Adrenal gland (tissue), 12 donors: Measurements from ENCODE around the gene PTPRJ. TPM values are rescaled to one million over a fixed set of nuclear protein-coding genes. Genes with fewer than 3 reads are reported as not detected.

Experiments
- DNase-seq, 7 donors: peaks; one replicate each; pipeline ENCODE4 v3.0.0-alpha.2; 2019 to 2020
- H3K27ac ChIP-seq, 5 donors: fragments of 200-600 bp; sonication (generic) in 4 of 5; 1 replicate in 3 of 5; 2 replicates in 2 of 5; pipeline versions ENCODE4 v1.5.1 to v1.8.0; 2016 to 2020; ENCODE audit warnings: mild to moderate bottlenecking in 1 of 5
- H3K27me3 ChIP-seq: fragments of 200-600 bp; 2 replicates; pipeline ENCODE4 v1.8.0; 2021
- H3K36me3 ChIP-seq, 2 donors: fragments of 200-600 bp; replicated peaks in 1 of 2; 1 replicate in 1 of 2; 2 replicates in 1 of 2; pipeline versions ENCODE4 v1.5.1 to v1.8.0; 2018 to 2022
- H3K4me1 ChIP-seq, 2 donors: fragments of 200-600 bp; replicated peaks in 1 of 2; 1 replicate in 1 of 2; 2 replicates in 1 of 2; pipeline versions ENCODE4 v1.5.1 to v1.8.0; 2018 to 2021
- H3K4me3 ChIP-seq, 4 donors: fragments of 200-600 bp; sonication (generic) in 3 of 4; one replicate each; pipeline ENCODE4 v1.5.1; 2016 to 2018
- H3K9me3 ChIP-seq, 3 donors: fragments of 200-600 bp; sonication (generic) in 1 of 3; replicated peaks in 1 of 3; 1 replicate in 2 of 3; 2 replicates in 1 of 3; pipeline versions ENCODE4 v1.5.1 to v1.8.0; 2016 to 2021
- POLR2A ChIP-seq, 2 donors: fragments of 450-650 bp; IDR thresholded peaks; one replicate each; pipeline ENCODE4 v1.6.1; 2017; ENCODE audit warnings: antibody characterized with exemption in 2 of 2, mild to moderate bottlenecking in 2 of 2, moderate library complexity in 1 of 2
- WGBS, 4 donors: extraction: QIAGEN DNeasy Blood & Tissue Kit in 2 of 4; methylation state at CpG; one replicate each; pipeline versions ENCODE4 v1.1.5 to v1.1.7; 2013 to 2017; 5-methylcytosine and 5-hydroxymethylcytosine counted together
- intact Hi-C, 2 donors: fragments of 100-400 bp; cut with DNase I; formaldehyde crosslinking; loops; one replicate each; pipeline versions ENCODE4 v1.14.1 to v1.15.0; 2022 to 2023
- polyA plus RNA-seq, 3 donors: library from polyadenylated mRNA; stranded (reverse); fragments of 200-250 nt in 2 of 3; fragments of 350-450 nt in 1 of 3; fragmentation: Illumina TruSeq in 1 of 3; extraction: RNeasy Lipid Tissue Mini Kit (QIAGEN cat#74804) in 1 of 3; gene quantifications; one replicate each; pipeline ENCODE4 v1.2.3, GENCODE V29; 2013 to 2014
- total RNA-seq, 9 donors: library from RNA; depleted of rRNA in 4 of 9; stranded (reverse); fragments of >200 nt in 4 of 9; fragments of 120-200 nt in 1 of 9; fragmentation: NEBNext Ultra II Directional in 1 of 9; extraction: Animal tissue kit (Norgen Biotek cat#: 25700) in 1 of 9; gene quantifications; one replicate each; pipeline versions ENCODE4 v1.1.0 to v1.2.4, GENCODE V29; 2013 to 2023
- TF ChIP-seq, protein P1 (sequence below), 6 experiments: fragments of 450-650 bp in 4 of 6; fragments of 200-600 bp in 2 of 6; sonication (generic) in 1 of 6; IDR thresholded peaks; 1 replicate in 5 of 6; 2 replicates in 1 of 6; pipeline versions ENCODE4 v1.5.1 to v1.8.0; 2016 to 2021; ENCODE audit warnings: antibody characterized with exemption in 6 of 6, mild to moderate bottlenecking in 2 of 6, moderate library complexity in 1 of 6
- donor health status: healthy with polysubstance abuse.
- donor health status: Bipolar disorder and iron deficiency.
- donor health status: DM: yes; HTN: yes; CAD: no.
- donor health status: DM: no; HTN: no; CAD: no.
- donor health status: DM: no; HTN: no; CAD: no.
- donor health status: DM: yes; HTN: yes; CAD: no.

Gene PTPRJ
- total and polyA plus RNA-seq, 12 donors = 1.4 to 16.9 (median 10.2) TPM

DNA sequence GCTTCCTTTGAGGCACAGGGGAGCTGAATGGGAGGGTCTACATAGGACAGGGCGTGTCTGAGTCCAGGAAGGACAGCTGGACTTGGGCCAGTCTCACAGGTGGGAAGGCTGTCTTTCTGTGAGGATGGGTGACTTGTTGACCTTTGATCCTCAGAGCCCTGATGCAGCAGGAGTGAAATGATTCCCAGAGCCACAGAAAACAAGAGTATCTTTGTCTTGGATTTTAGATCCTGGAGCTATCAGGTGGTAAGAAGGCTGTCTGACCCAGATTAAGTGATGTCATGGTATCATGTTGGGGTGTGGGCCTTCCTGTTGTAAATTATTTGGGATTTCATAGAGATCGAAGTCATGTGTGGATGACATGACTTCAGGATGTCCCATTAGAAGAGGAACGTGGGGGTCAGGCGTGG, 15.0 kb downstream of the PTPRJ start:
- TF ChIP-seq, protein P1, sequence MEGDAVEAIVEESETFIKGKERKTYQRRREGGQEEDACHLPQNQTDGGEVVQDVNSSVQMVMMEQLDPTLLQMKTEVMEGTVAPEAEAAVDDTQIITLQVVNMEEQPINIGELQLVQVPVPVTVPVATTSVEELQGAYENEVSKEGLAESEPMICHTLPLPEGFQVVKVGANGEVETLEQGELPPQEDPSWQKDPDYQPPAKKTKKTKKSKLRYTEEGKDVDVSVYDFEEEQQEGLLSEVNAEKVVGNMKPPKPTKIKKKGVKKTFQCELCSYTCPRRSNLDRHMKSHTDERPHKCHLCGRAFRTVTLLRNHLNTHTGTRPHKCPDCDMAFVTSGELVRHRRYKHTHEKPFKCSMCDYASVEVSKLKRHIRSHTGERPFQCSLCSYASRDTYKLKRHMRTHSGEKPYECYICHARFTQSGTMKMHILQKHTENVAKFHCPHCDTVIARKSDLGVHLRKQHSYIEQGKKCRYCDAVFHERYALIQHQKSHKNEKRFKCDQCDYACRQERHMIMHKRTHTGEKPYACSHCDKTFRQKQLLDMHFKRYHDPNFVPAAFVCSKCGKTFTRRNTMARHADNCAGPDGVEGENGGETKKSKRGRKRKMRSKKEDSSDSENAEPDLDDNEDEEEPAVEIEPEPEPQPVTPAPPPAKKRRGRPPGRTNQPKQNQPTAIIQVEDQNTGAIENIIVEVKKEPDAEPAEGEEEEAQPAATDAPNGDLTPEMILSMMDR (IDR thresholded peaks at IDR 0.05) = no peak
- no peak for TF ChIP-seq POLR2A (IDR thresholded peaks at IDR 0.05)
- H3K27me3 ChIP-seq = no peaks in the 10 kb centered on the region
- DNase-seq = no peak
- H3K4me1 ChIP-seq = peaks cover 0 to 16% of the 10 kb centered on the region in 2 donors
- H3K36me3 ChIP-seq = no peaks in the 10 kb centered on the region
- H3K27ac ChIP-seq = no peak overlapping the region
- no peaks in the 10 kb centered on the region for H3K9me3 ChIP-seq
- 84 to 88% (median 85%) methylated on average over 4 of the region's 4 CpGs for WGBS, 4 donors
- intact Hi-C loops = no loop called here
- H3K4me3 ChIP-seq = no peak overlapping the region

DNA sequence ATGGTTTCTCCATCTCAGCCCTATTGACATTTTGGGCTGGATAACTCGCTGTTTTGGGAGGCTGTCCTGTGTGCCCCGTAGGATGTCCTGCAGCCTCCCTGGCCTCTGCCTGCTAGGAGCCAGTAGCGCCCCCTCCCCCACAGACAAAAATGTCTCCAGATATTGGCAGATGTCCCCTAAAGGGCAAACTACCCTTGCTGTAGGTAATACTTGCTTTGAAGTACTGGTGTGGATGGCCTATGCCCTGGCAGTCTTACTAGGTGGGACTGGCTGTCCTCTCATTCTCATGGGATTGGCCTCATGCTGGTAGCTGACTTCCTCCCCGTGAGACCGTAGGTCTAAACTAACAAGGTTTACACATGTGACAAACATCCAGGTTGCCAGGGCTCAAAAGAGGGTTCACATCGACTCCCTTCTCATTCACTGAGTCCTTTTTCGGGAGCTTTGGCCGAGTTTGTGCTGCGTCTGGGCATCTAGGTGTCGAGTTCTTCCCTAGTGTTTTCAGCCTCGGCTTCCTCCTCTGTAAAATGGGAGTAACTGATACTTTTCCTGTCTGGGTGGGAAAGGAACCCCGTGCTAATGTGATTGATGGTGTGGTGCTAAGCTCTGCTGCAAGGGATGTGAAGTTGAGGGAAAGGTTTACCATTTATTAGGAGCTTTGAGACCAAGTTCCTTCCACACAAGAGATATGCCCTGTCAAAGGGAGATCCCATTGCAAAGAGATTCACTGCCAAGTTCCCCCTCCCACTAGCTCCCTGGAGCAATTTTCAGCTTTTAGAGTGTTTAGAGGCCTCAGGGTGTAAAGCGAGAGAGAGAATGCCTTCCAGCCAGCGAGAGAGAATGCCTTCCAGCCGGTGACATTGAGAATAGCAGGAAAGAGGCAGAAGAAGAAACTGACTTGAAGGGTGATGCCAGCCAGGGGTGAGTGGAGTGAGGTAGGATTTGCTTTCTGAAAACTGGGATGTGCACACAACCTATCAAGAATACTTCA, 17.0 kb downstream of the PTPRJ start:
- Histone ChIP-seq H3K9me3 (no peaks in the 10 kb centered on the region), H3K27ac (no peak overlapping the region), H3K27me3 (no peaks in the 10 kb centered on the region), H3K36me3 (no peaks in the 10 kb centered on the region), H3K4me1 (peaks cover 0 to 7% of the 10 kb centered on the region in 2 donors), H3K4me3 (no peak overlapping the region)
- no peak for DNase-seq
- WGBS, 4 donors = 85 to 93% (median 89%) methylated on average over 14 to 15 of the region's 15 CpGs
- no peak for TF ChIP-seq POLR2A (IDR thresholded peaks at IDR 0.05)
- TF ChIP-seq, protein P1 (IDR thresholded peaks at IDR 0.05) = no peak
- intact Hi-C loops = no loop called here

DNA sequence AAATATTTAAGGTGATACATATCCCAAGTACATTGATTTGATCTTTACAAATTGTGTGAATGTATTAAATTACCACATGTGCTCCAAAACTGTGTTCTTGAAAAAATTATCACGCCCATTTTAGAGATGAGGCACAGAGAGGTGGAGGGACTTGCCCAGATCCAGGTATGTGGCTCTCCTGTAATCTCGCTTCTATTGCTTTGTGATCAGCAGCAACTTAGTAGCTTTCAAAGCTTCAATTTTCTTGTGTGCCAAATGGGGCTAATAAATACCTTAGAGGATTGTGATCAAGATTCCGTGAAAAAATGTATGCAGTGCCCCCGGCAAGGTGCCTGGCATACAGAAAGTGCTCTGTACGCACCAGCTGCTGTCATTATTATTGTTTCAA, 18.0 kb downstream of the PTPRJ start:
- Histone ChIP-seq H3K9me3 (no peaks in the 10 kb centered on the region), H3K4me1 (peaks cover 0 to 7% of the 10 kb centered on the region in 2 donors), H3K36me3 (no peaks in the 10 kb centered on the region), H3K27ac (no peak overlapping the region), H3K27me3 (no peaks in the 10 kb centered on the region), H3K4me3 (no peak overlapping the region)
- intact Hi-C loops = no loop called here
- TF ChIP-seq POLR2A (IDR thresholded peaks at IDR 0.05) = no peak
- TF ChIP-seq, protein P1 (IDR thresholded peaks at IDR 0.05) = no peak
- WGBS, 4 donors = 90 to 95% (median 94%) methylated on average over 5 of the region's 5 CpGs
- DNase-seq = no peak

DNA sequence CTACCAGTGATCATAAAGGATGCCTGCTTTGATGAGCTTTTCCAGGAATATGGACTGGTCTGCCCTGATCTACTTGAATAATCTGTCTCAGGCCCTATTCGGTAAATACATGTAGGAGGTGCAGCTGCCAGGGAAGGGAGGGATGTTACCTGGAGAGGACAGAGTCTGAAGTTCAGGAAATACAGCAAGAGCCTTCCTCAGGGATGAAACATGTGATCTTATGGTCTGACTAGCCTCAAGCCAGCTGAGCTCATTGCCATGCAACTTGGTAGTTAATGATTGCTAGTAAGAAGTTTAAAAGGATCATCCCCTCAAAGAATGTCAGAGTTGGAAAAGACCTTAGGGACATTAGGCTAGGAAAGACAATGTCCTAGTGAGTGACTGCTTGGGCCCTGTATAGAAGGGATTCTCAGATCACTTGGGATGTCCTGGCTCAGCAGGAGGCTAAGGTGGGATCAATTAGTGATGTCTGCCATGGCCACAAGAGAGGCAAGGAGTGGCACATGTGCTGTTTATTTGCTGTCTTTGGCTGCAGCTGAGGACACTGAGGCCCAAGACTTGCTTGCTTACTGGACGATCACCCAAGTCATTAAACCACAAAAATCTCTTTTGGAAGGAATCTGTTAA, 18.5 kb downstream of the PTPRJ start:
- no peaks in the 10 kb centered on the region for H3K9me3 ChIP-seq
- WGBS, 4 donors = 91 to 100% (median 93%) methylated on average over 2 of the region's 2 CpGs
- H3K27me3 ChIP-seq = no peaks in the 10 kb centered on the region
- no peaks in the 10 kb centered on the region for H3K36me3 ChIP-seq
- H3K27ac ChIP-seq = no peak overlapping the region
- H3K4me1 ChIP-seq = peaks cover 0 to 7% of the 10 kb centered on the region in 2 donors
- no peak for TF ChIP-seq POLR2A (IDR thresholded peaks at IDR 0.05)
- TF ChIP-seq, protein P1 (IDR thresholded peaks at IDR 0.05) = no peak
- no peak for DNase-seq
- no peak overlapping the region for H3K4me3 ChIP-seq
- intact Hi-C loops = no loop called here
